Thyroid gland (tissue), 4 donors: ENCODE results near the gene IGSF10. TPM values are rescaled to one million over a fixed set of nuclear protein-coding genes. Genes with fewer than 3 reads are reported as not detected.

Source experiments
- DNase-seq, 2 donors: peaks; one replicate each; pipeline ENCODE4 v3.0.0-alpha.2; 2019
- H3K27ac ChIP-seq, 3 donors: fragments of 200-600 bp; sonication (generic); 1 replicate in 2 of 3; 2 replicates in 1 of 3; pipeline ENCODE4 v1.5.1; 2016 to 2019; ENCODE audit warnings: mild to moderate bottlenecking in 1 of 3, moderate library complexity in 1 of 3
- H3K27me3 ChIP-seq: fragments of 200-600 bp; sonication (generic); one replicate; pipeline ENCODE4 v1.5.1; 2019
- H3K36me3 ChIP-seq, 2 donors: fragments of 200-600 bp; sonication (generic); one replicate each; pipeline ENCODE4 v1.5.1; 2016 to 2019
- H3K4me1 ChIP-seq, 2 donors: fragments of 200-600 bp; sonication (generic); one replicate each; pipeline ENCODE4 v1.5.1; 2017 to 2019
- H3K4me3 ChIP-seq, 3 donors: fragments of 200-600 bp; sonication (generic); replicated peaks in 1 of 3; 1 replicate in 2 of 3; 2 replicates in 1 of 3; pipeline ENCODE4 v1.5.1; 2016; ENCODE audit warnings: mild to moderate bottlenecking in 1 of 3
- H3K9me3 ChIP-seq: fragments of 200-600 bp; sonication (generic); one replicate; pipeline ENCODE4 v1.5.1; 2017
- CTCF ChIP-seq, 6 experiments: fragments of 200-600 bp in 3 of 6; fragments of 450-650 bp in 3 of 6; sonication (generic) in 3 of 6; IDR thresholded peaks; one replicate each; pipeline ENCODE4 v1.5.1; 2016 to 2019; ENCODE audit warnings: antibody characterized with exemption in 6 of 6, mild to moderate bottlenecking in 2 of 6, inconsistent platforms in 1 of 6, moderate library complexity in 1 of 6
- POLR2A ChIP-seq, 2 donors: fragments of 450-650 bp; IDR thresholded peaks; one replicate each; pipeline ENCODE4 v1.6.1; 2017; ENCODE audit warnings: antibody characterized with exemption in 2 of 2, mild to moderate bottlenecking in 2 of 2, moderate library complexity in 1 of 2
- WGBS, 2 donors: methylation state at CpG; one replicate each; pipeline ENCODE4 v1.1.5; 2017; 5-methylcytosine and 5-hydroxymethylcytosine counted together
- intact Hi-C: fragments of 100-400 bp; cut with DNase I; formaldehyde crosslinking; loops from one replicate; pipeline ENCODE4 v1.15.1; 2023
- total RNA-seq, 4 donors: library from RNA; depleted of rRNA; stranded (reverse); fragments of >200 nt; gene quantifications; one replicate each; pipeline ENCODE4 v1.2.3, GENCODE V29; 2016

Gene IGSF10
- total RNA-seq, 4 donors from 2014 or later = 2.4 to 6.8 (median 5.8) TPM

GRCh38 chr3:151440940-151441339 is 19.9 kb downstream of the IGSF10 start:
- 94 to 100% methylated on average over 1 of the region's 1 CpG for WGBS, 2 donors
- Histone ChIP-seq H3K4me3 (no peak overlapping the region), H3K9me3 (no peaks in the 10 kb centered on the region), H3K36me3 (no peaks in the 10 kb centered on the region), H3K4me1 (no peaks in the 10 kb centered on the region), H3K27ac (no peak overlapping the region), H3K27me3 (no peaks in the 10 kb centered on the region)
- TF ChIP-seq CTCF (IDR thresholded peaks at IDR 0.05) (no peak), POLR2A (IDR thresholded peaks at IDR 0.05) (no peak)
- intact Hi-C loops = loop anchor here (5.0 kb wide), 1 partner anchor 396 kb away; no protein-coding TSS in a partner anchor
- DNase-seq = no peak

GRCh38 chr3:151439652-151440125 is 21.2 kb downstream of the IGSF10 start:
- H3K27me3 ChIP-seq = no peaks in the 10 kb centered on the region
- H3K9me3 ChIP-seq = no peaks in the 10 kb centered on the region
- intact Hi-C loops = loop anchor here (5.0 kb wide), 1 partner anchor 398 kb away; no protein-coding TSS in a partner anchor
- TF ChIP-seq CTCF (IDR thresholded peaks at IDR 0.05) (peak; percentile 45 to 81 (median 72)), POLR2A (IDR thresholded peaks at IDR 0.05) (no peak)
- no peaks in the 10 kb centered on the region for H3K36me3 ChIP-seq
- WGBS, 2 donors = 28 to 34% methylated on average over 3 of the region's 3 CpGs
- no peak for DNase-seq
- no peak overlapping the region for H3K27ac ChIP-seq
- H3K4me3 ChIP-seq = no peak overlapping the region
- no peaks in the 10 kb centered on the region for H3K4me1 ChIP-seq

GRCh38 chr3:151437906-151438305 is 23.0 kb downstream of the IGSF10 start:
- Histone ChIP-seq H3K27me3 (no peaks in the 10 kb centered on the region), H3K9me3 (no peaks in the 10 kb centered on the region), H3K36me3 (no peaks in the 10 kb centered on the region), H3K4me1 (no peaks in the 10 kb centered on the region), H3K4me3 (no peak overlapping the region), H3K27ac (no peak overlapping the region)
- no peak for DNase-seq
- TF ChIP-seq CTCF (IDR thresholded peaks at IDR 0.05) (no peak), POLR2A (IDR thresholded peaks at IDR 0.05) (no peak)
- WGBS, 2 donors = 93% methylated on average over 6 of the region's 6 CpGs
- intact Hi-C loops = no loop called here

- H3K27ac ChIP-seq = no peak overlapping the region
- H3K9me3 ChIP-seq = no peaks in the 10 kb centered on the region
- no peaks in the 10 kb centered on the region for H3K36me3 ChIP-seq
- intact Hi-C loops = no loop called here
- no peak overlapping the region for H3K4me3 ChIP-seq
- WGBS, 2 donors = 85 to 87% methylated on average over 8 of the region's 8 CpGs
- no peak for DNase-seq
- H3K4me1 ChIP-seq = no peaks in the 10 kb centered on the region
- H3K27me3 ChIP-seq = no peaks in the 10 kb centered on the region
- TF ChIP-seq POLR2A (IDR thresholded peaks at IDR 0.05) (no peak), CTCF (IDR thresholded peaks at IDR 0.05) (no peak)
Measured at GRCh38 chr3:151436675-151437446, 24.0 kb downstream of the IGSF10 start.

GRCh38 chr3:151434151-151434890 is 26.5 kb downstream of the IGSF10 start:
- Histone ChIP-seq H3K27ac (no peak overlapping the region), H3K36me3 (no peaks in the 10 kb centered on the region), H3K4me1 (no peaks in the 10 kb centered on the region), H3K4me3 (no peak overlapping the region), H3K27me3 (no peaks in the 10 kb centered on the region), H3K9me3 (no peaks in the 10 kb centered on the region)
- DNase-seq = no peak
- TF ChIP-seq CTCF (IDR thresholded peaks at IDR 0.05) (no peak), POLR2A (IDR thresholded peaks at IDR 0.05) (no peak)
- intact Hi-C loops = no loop called here
- WGBS, 2 donors = 71 to 80% methylated on average over 1 of the region's 1 CpG
